Endodermal cell (in vitro differentiated cells): ENCODE results near the gene SUSD3. TPM values are rescaled to one million over a fixed set of nuclear protein-coding genes. Genes with fewer than 3 reads are reported as not detected.

Experiments used
- DNase-seq: peaks from one replicate; pipeline ENCODE4 v3.0.0-alpha.2; 2017
- H3K27ac ChIP-seq: 2 replicates; pipeline ENCODE4 v1.5.1; 2013; ENCODE audit warnings: mild to moderate bottlenecking, low read depth, low read length, moderate library complexity
- H3K27me3 ChIP-seq: 2 replicates; pipeline ENCODE4 v1.6.1; 2013; ENCODE audit warnings: mild to moderate bottlenecking, low read length, moderate library complexity; ENCODE audit not compliant: insufficient read depth, control insufficient read depth, poor library complexity, severe bottlenecking
- H3K36me3 ChIP-seq: 2 replicates; pipeline ENCODE4 v1.7.0; 2013; ENCODE audit warnings: mild to moderate bottlenecking, low read length, moderate library complexity; ENCODE audit not compliant: control insufficient read depth, insufficient read depth
- H3K4me1 ChIP-seq: one replicate; pipeline ENCODE4 v1.7.0; 2013; ENCODE audit warnings: low read length; ENCODE audit not compliant: control insufficient read depth, insufficient read depth
- H3K4me3 ChIP-seq: 2 replicates; pipeline ENCODE4 v1.5.1; 2013; ENCODE audit warnings: mild to moderate bottlenecking, low read length, moderate library complexity
- H3K9ac ChIP-seq: 2 replicates; pipeline ENCODE4 v1.6.1; 2013; ENCODE audit warnings: mild to moderate bottlenecking, low read length, moderate library complexity; ENCODE audit not compliant: poor library complexity, severe bottlenecking; ENCODE audit errors: extremely low read depth
- H3K9me3 ChIP-seq: 2 replicates; pipeline ENCODE4 v1.6.1; 2013; ENCODE audit warnings: mild to moderate bottlenecking, low read length, moderate library complexity; ENCODE audit not compliant: control insufficient read depth
- H3K27ac Mint-ChIP-seq: 2 replicates; pipeline ENCODE4 v1.8.0; 2020; ENCODE audit warnings: mixed read lengths
- H3K27me3 Mint-ChIP-seq: 2 replicates; pipeline ENCODE4 v1.8.0; 2021; ENCODE audit warnings: mild to moderate bottlenecking, mixed read lengths; ENCODE audit not compliant: insufficient read depth
- H3K36me3 Mint-ChIP-seq: 2 replicates; pipeline ENCODE4 v1.8.0; 2020; ENCODE audit warnings: low read depth, mixed read lengths
- H3K4me1 Mint-ChIP-seq: 2 replicates; pipeline ENCODE4 v1.8.0; 2020; ENCODE audit warnings: mixed read lengths
- H3K4me3 Mint-ChIP-seq: 2 replicates; pipeline ENCODE4 v1.8.0; 2020; ENCODE audit warnings: mild to moderate bottlenecking, moderate library complexity, mixed read lengths
- H3K9me3 Mint-ChIP-seq: 2 replicates; pipeline ENCODE4 v1.8.0; 2020; ENCODE audit warnings: mild to moderate bottlenecking, mixed read lengths
- CTCF ChIP-seq: fragments of 200-600 bp; sonication (generic); conservative IDR thresholded peaks from 2 replicates; pipeline ENCODE4 v1.5.0; 2021; ENCODE audit warnings: antibody characterized with exemption, mild to moderate bottlenecking
- WGBS, 2 experiments: methylation state at CpG; one replicate each; pipeline versions ENCODE4 v1.1.5 to v1.1.7; 2013; ENCODE audit warnings: missing lambda C conversion rate in 2 of 2, mixed read lengths in 1 of 2; ENCODE audit not compliant: insufficient coverage in 1 of 2, insufficient read length in 1 of 2; 5-methylcytosine and 5-hydroxymethylcytosine counted together
- total RNA-seq, 2 donors: library from RNA; stranded (reverse); fragmentation: NEBNext Ultra II Directional in 1 of 2; extraction: Animal tissue kit (Norgen Biotek cat#: 25700) in 1 of 2; gene quantifications; 2 replicates in 1 of 2; 3 replicates in 1 of 2; pipeline ENCODE4 v1.2.1, GENCODE V29; 2021

The SUSD3 gene
- total RNA-seq, 2 donors from 2014 or later = 5.1 to 5.9 TPM

GRCh38 chr9:93085676-93086075, 27.2 kb downstream of the SUSD3 start:
- H3K27ac Mint-ChIP-seq = no peak overlapping the region
- H3K4me3 Mint-ChIP-seq = no peak overlapping the region
- no peaks in the 10 kb centered on the region for H3K27me3 Mint-ChIP-seq

GRCh38 chr9:93086447-93087224, 28.1 kb downstream of the SUSD3 start:
- no peaks in the 10 kb centered on the region for H3K27me3 Mint-ChIP-seq
- peak; percentile 16 for DNase-seq
- Histone ChIP-seq H3K36me3 (no peaks in the 10 kb centered on the region), H3K9me3 (peaks cover 4% of the 10 kb centered on the region), H3K27me3 (no peaks in the 10 kb centered on the region), H3K9ac (no peak overlapping the region), H3K4me3 (no peak overlapping the region), H3K4me1 (no peaks in the 10 kb centered on the region), H3K27ac (no peak overlapping the region)
- H3K27ac Mint-ChIP-seq = no peak overlapping the region
- no peak for TF ChIP-seq CTCF
- WGBS, 2 experiments = 95 to 98% methylated on average over 7 to 8 of the region's 8 CpGs
- H3K4me3 Mint-ChIP-seq = no peak overlapping the region
- no peaks in the 10 kb centered on the region for H3K4me1 Mint-ChIP-seq
- peaks cover 11% of the 10 kb centered on the region for H3K36me3 Mint-ChIP-seq
- H3K9me3 Mint-ChIP-seq = peaks cover 7% of the 10 kb centered on the region

More at GRCh38 chr9:93085676-93086075, 27.2 kb downstream of the SUSD3 start:
- peaks cover 11% of the 10 kb centered on the region for H3K36me3 Mint-ChIP-seq
- peaks cover 7% of the 10 kb centered on the region for H3K9me3 Mint-ChIP-seq
- H3K27me3 ChIP-seq = no peaks in the 10 kb centered on the region
- H3K4me1 Mint-ChIP-seq = no peaks in the 10 kb centered on the region
- H3K4me1 ChIP-seq = no peaks in the 10 kb centered on the region
- no peaks in the 10 kb centered on the region for H3K36me3 ChIP-seq
- TF ChIP-seq CTCF = no peak
- peaks cover 4% of the 10 kb centered on the region for H3K9me3 ChIP-seq
- WGBS, 2 experiments = 91 to 100% methylated on average over 3 to 4 of the region's 4 CpGs
- no peak overlapping the region for H3K27ac ChIP-seq
- H3K9ac ChIP-seq = no peak overlapping the region
- DNase-seq = peak; percentile 41
- H3K4me3 ChIP-seq = no peak overlapping the region

GRCh38 chr9:93087971-93088655, 29.6 kb downstream of the SUSD3 start:
- H3K36me3 Mint-ChIP-seq = peaks cover 11% of the 10 kb centered on the region
- H3K9me3 ChIP-seq = peaks cover 4% of the 10 kb centered on the region
- DNase-seq = peak; percentile 15
- H3K27ac Mint-ChIP-seq = no peak overlapping the region
- H3K4me1 Mint-ChIP-seq = no peaks in the 10 kb centered on the region
- TF ChIP-seq CTCF = no peak
- H3K27me3 Mint-ChIP-seq = no peaks in the 10 kb centered on the region
- no peaks in the 10 kb centered on the region for H3K27me3 ChIP-seq
- 95 to 97% methylated on average over 10 to 12 of the region's 12 CpGs for WGBS, 2 experiments
- H3K4me3 ChIP-seq = no peak overlapping the region
- H3K4me1 ChIP-seq = no peaks in the 10 kb centered on the region
- no peak overlapping the region for H3K27ac ChIP-seq
- no peak overlapping the region for H3K9ac ChIP-seq
- H3K36me3 ChIP-seq = no peaks in the 10 kb centered on the region
- H3K4me3 Mint-ChIP-seq = no peak overlapping the region
- peaks cover 7% of the 10 kb centered on the region for H3K9me3 Mint-ChIP-seq
